Psoas muscle (tissue), 8 donors: Measurements from ENCODE around the gene HUNK. TPM values are rescaled to one million over a fixed set of nuclear protein-coding genes. Genes with fewer than 3 reads are reported as not detected.
"Not testable (repeated sequence)": the region's sequence is repeated elsewhere in the genome, so short reads cannot be mapped to it uniquely, and the experiment has no call there.

ENCODE experiments used
- ATAC-seq, 4 donors: fragments of 200-7000 bp; cut with Tn5 transposase; one replicate each; pipeline ENCODE4 v1.9.1; 2020; ENCODE audit warnings: moderate library complexity in 3 of 4, mild to moderate bottlenecking in 2 of 4
- DNase-seq, 2 donors: peaks; one replicate each; pipeline ENCODE4 v3.0.0-alpha.2; 2020
- H3K27ac ChIP-seq: fragments of 200-600 bp; one replicate; pipeline ENCODE4 v1.8.0; 2022
- H3K27me3 ChIP-seq, 3 donors: fragments of 200-600 bp in 1 of 3; one replicate each; pipeline versions ENCODE4 v1.6.1 to v1.8.0; 2013 to 2022; ENCODE audit warnings: low read length in 2 of 3, mild to moderate bottlenecking in 2 of 3, moderate library complexity in 1 of 3; ENCODE audit not compliant: insufficient read depth in 3 of 3
- H3K36me3 ChIP-seq, 2 donors: fragments of 200-600 bp in 1 of 2; one replicate each; pipeline versions ENCODE4 v1.6.1 to v1.8.0; 2013 to 2022; ENCODE audit warnings: low read depth in 1 of 2, mild to moderate bottlenecking in 1 of 2, moderate library complexity in 1 of 2; ENCODE audit not compliant: insufficient read depth in 1 of 2
- H3K4me1 ChIP-seq: fragments of 200-600 bp; one replicate; pipeline ENCODE4 v1.8.0; 2022
- H3K4me3 ChIP-seq: fragments of 200-600 bp; one replicate; pipeline ENCODE4 v1.8.0; 2022; ENCODE audit warnings: mild to moderate bottlenecking
- H3K9me3 ChIP-seq: fragments of 200-600 bp; one replicate; pipeline ENCODE4 v1.8.0; 2022
- WGBS, 3 donors: extraction: QIAGEN DNeasy Blood & Tissue Kit; methylation state at CpG; one replicate each; pipeline versions ENCODE4 v1.1.6 to v1.1.7; 2013; 5-methylcytosine and 5-hydroxymethylcytosine counted together
- intact Hi-C, 2 donors: fragments of 100-400 bp; cut with DNase I; formaldehyde crosslinking; loops; one replicate each; pipeline versions ENCODE4 v1.11.0 to v1.14.2; 2022
- polyA plus RNA-seq, 3 donors: library from polyadenylated mRNA; stranded (reverse); fragments of 200-250 nt; gene quantifications; one replicate each; pipeline ENCODE4 v1.2.3, GENCODE V29; 2013
- total RNA-seq, 4 donors: library from RNA; stranded (reverse); fragmentation: NEBNext Ultra II Directional in 2 of 4; extraction: Animal tissue kit (Norgen Biotek cat#: 25700) in 2 of 4; gene quantifications; one replicate each; pipeline versions ENCODE4 v1.2.1 to v1.2.4, GENCODE V29; 2021 to 2023
- TF ChIP-seq, protein P1 (sequence below): fragments of 200-600 bp; IDR thresholded peaks from one replicate; pipeline ENCODE4 v1.8.0; 2022; ENCODE audit warnings: antibody characterized with exemption
- donor health status: healthy with polysubstance abuse.
- donor health status: DM: no; HTN: no; CAD: no; lungs with moderate emphysema.
- donor health status: Bipolar disorder and iron deficiency.
- donor health status: healthy.
- donor health status: DM: yes; HTN: yes; CAD: no.
- donor health status: DM: no; HTN: no; CAD: no.
- donor health status: DM: no; HTN: no; CAD: no.
- donor health status: DM: yes; HTN: yes; CAD: no.

HUNK gene
- total and polyA plus RNA-seq, 7 donors, result 0.03 to 0.54 (median 0.10) TPM

DNA sequence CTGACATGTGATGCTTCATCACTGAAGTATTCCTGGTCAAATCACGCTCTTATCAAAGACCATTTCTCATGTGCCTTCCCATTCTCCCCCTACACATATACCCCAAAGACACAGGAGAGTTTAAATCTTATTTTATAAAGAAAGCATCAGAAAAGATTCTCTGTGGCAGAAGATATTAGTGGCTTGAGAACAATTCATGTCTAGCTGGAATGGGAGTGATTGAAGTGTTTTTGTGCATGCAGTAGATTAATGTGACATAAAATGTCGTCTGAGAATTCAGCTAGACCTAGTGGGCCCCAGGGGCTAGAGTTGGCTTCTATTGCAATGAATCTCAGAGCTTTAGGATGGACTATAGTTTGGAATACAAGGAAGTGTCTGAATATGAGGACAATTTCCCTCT lies 163.9 kb downstream of the HUNK start:
- ATAC-seq (no peak), DNase-seq (no peak)
- Histone ChIP-seq H3K9me3 (no peaks in the 10 kb centered on the region), H3K4me3 (no peak overlapping the region), H3K4me1 (no peaks in the 10 kb centered on the region), H3K27ac (no peak overlapping the region), H3K36me3 (no peaks in the 10 kb centered on the region), H3K27me3 (no peaks in the 10 kb centered on the region)
- WGBS, 3 donors, result 82 to 86% (median 82%) methylated on average over 2 of the region's 2 CpGs
- TF ChIP-seq, protein P1, sequence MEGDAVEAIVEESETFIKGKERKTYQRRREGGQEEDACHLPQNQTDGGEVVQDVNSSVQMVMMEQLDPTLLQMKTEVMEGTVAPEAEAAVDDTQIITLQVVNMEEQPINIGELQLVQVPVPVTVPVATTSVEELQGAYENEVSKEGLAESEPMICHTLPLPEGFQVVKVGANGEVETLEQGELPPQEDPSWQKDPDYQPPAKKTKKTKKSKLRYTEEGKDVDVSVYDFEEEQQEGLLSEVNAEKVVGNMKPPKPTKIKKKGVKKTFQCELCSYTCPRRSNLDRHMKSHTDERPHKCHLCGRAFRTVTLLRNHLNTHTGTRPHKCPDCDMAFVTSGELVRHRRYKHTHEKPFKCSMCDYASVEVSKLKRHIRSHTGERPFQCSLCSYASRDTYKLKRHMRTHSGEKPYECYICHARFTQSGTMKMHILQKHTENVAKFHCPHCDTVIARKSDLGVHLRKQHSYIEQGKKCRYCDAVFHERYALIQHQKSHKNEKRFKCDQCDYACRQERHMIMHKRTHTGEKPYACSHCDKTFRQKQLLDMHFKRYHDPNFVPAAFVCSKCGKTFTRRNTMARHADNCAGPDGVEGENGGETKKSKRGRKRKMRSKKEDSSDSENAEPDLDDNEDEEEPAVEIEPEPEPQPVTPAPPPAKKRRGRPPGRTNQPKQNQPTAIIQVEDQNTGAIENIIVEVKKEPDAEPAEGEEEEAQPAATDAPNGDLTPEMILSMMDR, result no peak
- intact Hi-C loops, result no loop called here

DNA sequence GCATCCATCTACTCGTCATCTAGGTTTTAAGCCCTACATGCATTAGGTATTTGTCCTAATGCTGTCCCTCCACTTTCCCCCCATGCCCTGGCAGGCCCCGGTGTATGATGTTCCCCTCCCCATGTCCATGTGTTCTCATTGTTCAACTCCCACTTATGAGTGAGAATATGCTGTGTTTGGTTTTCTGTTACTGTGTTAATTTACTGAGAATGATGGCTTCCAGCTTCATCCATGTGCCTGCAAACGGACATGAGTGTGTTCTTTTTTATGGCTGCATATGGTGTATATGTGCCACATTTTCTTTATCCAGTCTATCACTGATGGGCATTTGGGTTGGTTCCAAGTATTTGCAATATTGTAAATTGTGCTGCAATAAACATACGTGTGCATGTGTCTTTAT lies 165.9 kb downstream of the HUNK start:
- WGBS, 3 donors, result 89 to 94% (median 89%) methylated on average over 4 of the region's 4 CpGs
- intact Hi-C loops, H3K27me3 ChIP-seq, H3K27ac ChIP-seq, H3K36me3 ChIP-seq, DNase-seq, H3K4me1 ChIP-seq, ATAC-seq, H3K9me3 ChIP-seq, H3K4me3 ChIP-seq: not testable (repeated sequence)

DNA sequence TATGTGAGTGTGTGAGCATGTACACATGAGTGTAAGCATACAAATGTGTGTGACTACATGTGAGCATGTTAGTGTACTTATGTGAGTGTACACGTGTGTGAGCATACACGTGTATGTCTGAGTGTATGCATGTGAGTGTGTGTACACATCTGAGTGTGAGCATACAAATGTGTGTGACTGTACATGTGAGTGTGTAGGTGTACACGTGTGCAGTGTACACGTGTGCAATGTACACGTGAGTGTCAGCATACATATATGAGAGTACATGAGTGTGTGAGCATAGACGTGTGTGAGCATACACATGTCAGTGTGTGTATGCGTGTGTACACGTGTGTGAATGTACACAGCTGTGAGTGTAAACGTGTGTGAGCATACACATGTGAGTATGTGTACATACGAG lies 170.6 kb downstream of the HUNK start:
- TF ChIP-seq, protein P1, result no peak
- DNase-seq (no peak), ATAC-seq (no peak)
- Histone ChIP-seq H3K27me3 (no peaks in the 10 kb centered on the region), H3K9me3 (no peaks in the 10 kb centered on the region), H3K27ac (no peak overlapping the region), H3K36me3 (no peaks in the 10 kb centered on the region), H3K4me3 (no peak overlapping the region), H3K4me1 (no peaks in the 10 kb centered on the region)
- 91 to 93% (median 91%) methylated on average over 10 of the region's 10 CpGs for WGBS, 3 donors
- intact Hi-C loops, result no loop called here

DNA sequence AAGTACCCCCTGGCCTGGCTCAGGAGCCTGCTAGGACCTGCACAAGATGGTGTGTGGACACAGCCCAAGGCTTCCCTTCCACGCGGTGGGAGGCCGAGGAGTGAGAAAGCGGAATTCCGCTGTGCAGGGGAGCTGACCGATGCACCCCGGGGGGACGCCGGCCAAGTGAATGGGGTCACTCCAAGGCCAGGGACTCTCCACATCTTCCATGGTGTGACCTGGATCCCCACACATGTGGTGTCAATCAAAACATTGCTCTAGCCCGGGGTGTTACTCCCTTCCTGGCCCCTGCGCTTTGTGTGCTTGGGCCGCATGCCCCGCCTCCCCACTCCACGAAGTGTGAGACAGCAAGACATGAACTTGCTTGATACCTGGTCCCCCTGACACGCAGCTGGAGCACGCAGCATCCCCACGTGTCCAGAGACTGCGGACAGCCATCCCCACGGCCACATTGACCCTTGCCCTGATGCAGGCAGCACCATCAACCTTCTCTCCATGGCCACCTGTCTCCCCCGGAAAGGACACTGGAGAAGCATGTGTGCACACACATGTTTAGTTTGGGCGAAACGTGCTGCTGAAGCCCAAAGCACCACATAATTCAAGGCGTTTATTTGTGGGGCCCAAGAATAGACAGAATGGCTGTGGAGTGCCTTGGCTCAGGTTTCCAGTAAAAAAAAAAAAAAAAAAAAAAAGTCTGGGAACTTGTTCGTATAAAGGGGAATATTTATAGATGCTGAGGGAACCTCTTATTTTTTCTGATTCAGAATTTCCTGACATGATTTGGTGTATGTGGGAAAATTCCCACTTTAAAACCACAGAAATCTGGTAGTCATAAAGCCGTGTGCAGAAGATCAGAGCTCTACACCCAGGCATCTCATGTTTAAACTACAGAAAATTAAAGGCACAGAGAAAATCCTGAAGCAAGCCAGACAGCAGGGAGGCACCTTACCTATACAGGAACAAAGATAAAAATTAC lies 171.7 kb downstream of the HUNK start:
- intact Hi-C loops, result no loop called here
- Histone ChIP-seq H3K4me1 (no peaks in the 10 kb centered on the region), H3K27ac (no peak overlapping the region), H3K4me3 (no peak overlapping the region), H3K36me3 (no peaks in the 10 kb centered on the region), H3K27me3 (no peaks in the 10 kb centered on the region), H3K9me3 (no peaks in the 10 kb centered on the region)
- TF ChIP-seq, protein P1, result no peak
- ATAC-seq (no peak), DNase-seq (no peak)
- 25 to 36% (median 27%) methylated on average over 25 of the region's 25 CpGs for WGBS, 3 donors

DNA sequence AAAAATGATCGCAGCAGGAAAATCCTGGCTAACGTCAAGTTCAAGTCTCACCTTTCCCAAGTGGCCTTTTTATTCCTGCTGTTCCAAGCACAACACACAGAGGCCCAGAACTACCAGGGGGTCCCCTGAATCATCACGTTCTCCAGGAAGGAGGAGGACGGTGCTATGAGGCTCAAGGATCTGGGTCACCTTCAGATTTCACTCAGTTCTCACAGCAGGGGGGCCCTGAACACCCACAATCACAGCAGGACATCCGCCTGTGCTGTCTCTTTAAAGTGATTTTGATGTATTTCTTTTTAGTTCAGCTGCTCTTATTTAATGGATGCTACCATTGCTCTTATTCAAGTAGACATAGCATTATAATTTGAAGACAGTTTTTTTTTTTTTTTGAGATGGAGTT lies 173.4 kb downstream of the HUNK start:
- TF ChIP-seq, protein P1, result no peak
- intact Hi-C loops, result no loop called here

More for the DNA sequence above, 173.4 kb downstream of the HUNK start:
- Histone ChIP-seq H3K36me3 (no peaks in the 10 kb centered on the region), H3K4me3 (no peak overlapping the region), H3K4me1 (no peaks in the 10 kb centered on the region), H3K27me3 (no peaks in the 10 kb centered on the region), H3K9me3 (no peaks in the 10 kb centered on the region), H3K27ac (no peak overlapping the region)
- no peak for ATAC-seq
- 78 to 95% (median 84%) methylated on average over 5 of the region's 5 CpGs for WGBS, 3 donors
- no peak for DNase-seq
